AG04450 (cell line): ENCODE results near the gene DHRS12. TPM values are rescaled to one million over a fixed set of nuclear protein-coding genes. Genes with fewer than 3 reads are reported as not detected.

Source experiments
- CTCF ChIA-PET: fragments of 300-600, 350-600 bp; formaldehyde crosslinking; extraction: SDS; loops from one replicate; lab custom pipeline; 2022; ENCODE audit warnings: antibody characterized with exemption, inconsistent platforms; lab: Charles Lee
- POLR2A ChIA-PET: fragments of 350-600 bp; formaldehyde crosslinking; extraction: SDS; loops from one replicate; lab custom pipeline; 2021; ENCODE audit warnings: antibody characterized with exemption, inconsistent platforms; lab: Yijun Ruan, JAX
- DNase-seq: peaks from one replicate; pipeline ENCODE4 v3.0.0-alpha.2; 2011; ENCODE audit warnings: low read depth, low spot score
- H3K27ac ChIP-seq: one replicate; pipeline ENCODE4 v1.5.1; 2012; ENCODE audit warnings: low read depth, low read length, control low read depth
- H3K27me3 ChIP-seq: one replicate; pipeline ENCODE4 v1.6.0; 2012; ENCODE audit warnings: low read length; ENCODE audit not compliant: control insufficient read depth, insufficient read depth
- H3K4me3 ChIP-seq: 2 replicates; pipeline ENCODE4 v1.5.1; 2011; ENCODE audit warnings: mild to moderate bottlenecking, low read depth, low read length, control low read depth
- H3K9me3 ChIP-seq: 2 replicates; pipeline ENCODE4 v1.5.1; 2012; ENCODE audit warnings: low read length; ENCODE audit not compliant: control insufficient read depth, insufficient read depth
- CTCF ChIP-seq: IDR thresholded peaks from 2 replicates; pipeline ENCODE4 v1.5.1; 2011; ENCODE audit warnings: low read depth, low read length, control low read depth, inconsistent platforms
- polyA plus RNA-seq: library from polyadenylated mRNA; depleted of rRNA; stranded (reverse); fragments of >200 nt; gene quantifications from 2 replicates; pipeline ENCODE4 v1.2.3, GENCODE V29; 2011

Gene DHRS12
- polyA plus RNA-seq, 1 experiment = 3.7 TPM

DNA sequence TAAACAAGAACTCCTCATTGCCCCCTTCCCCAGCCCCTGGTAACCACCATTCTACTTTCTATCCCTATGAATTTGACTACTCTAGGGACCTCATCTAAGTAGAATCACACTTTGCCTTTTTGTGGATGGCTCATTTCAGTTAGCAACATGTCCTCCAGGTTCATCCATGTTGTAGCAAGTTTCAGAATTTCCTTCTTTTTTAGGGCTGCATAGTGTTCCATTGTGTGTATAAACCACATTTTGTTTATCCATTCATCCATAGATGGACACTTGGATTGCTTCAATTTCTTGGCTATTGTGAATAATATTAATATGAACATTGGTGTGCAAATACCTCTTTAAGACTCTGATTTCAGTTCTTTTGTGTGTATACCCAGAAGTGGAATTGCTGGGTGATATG, 4.8 kb upstream of the DHRS12 start:
- Histone ChIP-seq H3K9me3 (no peaks in the 10 kb centered on the region; the same call in 1 of the 2 replicates), H3K4me3 (no peak overlapping the region), H3K27me3 (peaks cover 7% of the 10 kb centered on the region), H3K27ac (no peak overlapping the region)
- DNase-seq = no peak
- CTCF ChIA-PET = no interaction called here
- POLR2A ChIA-PET = no interaction called here
- no peak for TF ChIP-seq CTCF

GRCh38 chr13:51807041-51807440, 3.1 kb upstream of the DHRS12 start:
- Histone ChIP-seq H3K27ac (no peak overlapping the region), H3K4me3 (no peak overlapping the region), H3K27me3 (peaks cover 2% of the 10 kb centered on the region), H3K9me3 (no peaks in the 10 kb centered on the region; the same call in 1 of the 2 replicates)
- POLR2A ChIA-PET = no interaction called here
- DNase-seq = no peak
- no peak for TF ChIP-seq CTCF
- CTCF ChIA-PET = interaction anchor here (0.6 to 0.7 kb wide), 2 partner anchors 252 to 685 kb away, joined by 3 to 7 read pairs; no protein-coding TSS in a partner anchor

DNA sequence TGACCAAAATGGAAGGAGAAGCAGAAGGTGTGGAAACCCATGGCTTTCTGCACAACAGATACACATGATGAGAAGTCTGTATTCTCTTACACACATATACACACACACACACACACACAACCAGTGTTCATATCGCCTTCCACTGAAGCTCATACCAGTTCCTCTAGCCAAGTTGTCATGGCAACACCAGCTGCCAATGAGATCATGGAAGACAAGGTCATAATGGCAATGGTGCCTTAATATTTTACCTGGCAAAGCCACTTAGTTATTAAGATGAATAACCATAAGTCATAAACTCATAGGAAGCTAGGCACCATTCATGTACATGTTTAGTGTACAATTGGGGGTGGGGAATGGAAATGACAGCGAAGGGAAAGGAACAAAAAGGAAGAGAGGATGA, 2.6 kb upstream of the DHRS12 start:
- CTCF ChIA-PET = interaction anchor here (0.7 to 1.7 kb wide), 2 partner anchors 9 to 252 kb away, joined by 3 to 15 read pairs; no protein-coding TSS in a partner anchor
- Histone ChIP-seq H3K27me3 (peaks cover 2% of the 10 kb centered on the region), H3K27ac (no peak overlapping the region), H3K9me3 (no peaks in the 10 kb centered on the region; the same call in 1 of the 2 replicates), H3K4me3 (no peak overlapping the region)
- TF ChIP-seq CTCF = no peak
- POLR2A ChIA-PET = no interaction called here
- DNase-seq = no peak

DNA sequence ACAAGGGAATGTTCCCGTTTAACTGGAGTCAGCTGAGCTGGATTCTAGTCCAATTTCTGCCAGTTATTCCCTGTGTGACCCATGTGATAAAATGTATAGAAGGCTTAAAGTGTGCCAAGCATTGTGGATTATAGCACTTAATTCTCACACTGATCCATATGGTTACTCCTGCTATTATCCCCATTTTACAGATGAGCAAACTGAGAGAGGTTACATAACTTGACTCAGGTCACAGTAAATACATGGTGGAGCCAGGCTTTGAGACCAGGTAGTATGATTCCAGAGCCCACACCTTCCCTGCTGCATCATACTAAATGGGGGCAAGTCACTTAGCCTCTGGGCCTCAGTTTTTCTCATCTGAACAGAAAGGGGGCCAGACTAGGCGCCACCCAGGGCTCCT, 2.0 kb upstream of the DHRS12 start:
- ChIA-PET POLR2A (no interaction called here), CTCF (interaction anchor here (1.7 kb wide), 1 partner anchor 9 kb away, joined by 15 read pairs; no protein-coding TSS in a partner anchor)
- H3K4me3 ChIP-seq = no peak overlapping the region
- H3K27ac ChIP-seq = no peak overlapping the region
- no peak for TF ChIP-seq CTCF
- no peaks in the 10 kb centered on the region; the same call in 1 of the 2 replicates for H3K9me3 ChIP-seq
- DNase-seq = no peak
- peaks cover 2% of the 10 kb centered on the region for H3K27me3 ChIP-seq

GRCh38 chr13:51805313-51805712, 1.4 kb upstream of the DHRS12 start:
- Histone ChIP-seq H3K27ac (no peak overlapping the region), H3K9me3 (no peaks in the 10 kb centered on the region; the same call in 1 of the 2 replicates), H3K27me3 (peaks cover 4% of the 10 kb centered on the region), H3K4me3 (no peak overlapping the region)
- ChIA-PET POLR2A (no interaction called here), CTCF (interaction anchor here (0.6 to 1.7 kb wide), 2 partner anchors 10 to 530 kb away, joined by 4 to 15 read pairs; no protein-coding TSS in a partner anchor)
- TF ChIP-seq CTCF = no peak
- DNase-seq = no peak
